Upper lobe of right lung (tissue), 1 donor: ENCODE data around the gene EFEMP2. TPM values are rescaled to one million over a fixed set of nuclear protein-coding genes. Genes with fewer than 3 reads are reported as not detected.

ENCODE experiments used
- ATAC-seq: fragments of 200-7000 bp; cut with Tn5 transposase; one replicate; pipeline ENCODE4 v1.9.1; 2020; ENCODE audit warnings: mild to moderate bottlenecking, moderate library complexity
- DNase-seq: peaks from one replicate; pipeline ENCODE4 v3.0.0-alpha.2; 2020
- H3K27ac ChIP-seq: fragments of 200-600 bp; one replicate; pipeline ENCODE4 v1.8.0; 2022
- H3K27me3 ChIP-seq: fragments of 200-600 bp; one replicate; pipeline ENCODE4 v1.8.0; 2022; ENCODE audit warnings: mild to moderate bottlenecking
- H3K36me3 ChIP-seq: fragments of 200-600 bp; one replicate; pipeline ENCODE4 v1.8.0; 2022
- H3K4me1 ChIP-seq: fragments of 200-600 bp; one replicate; pipeline ENCODE4 v1.8.0; 2022
- H3K4me3 ChIP-seq: fragments of 200-600 bp; one replicate; pipeline ENCODE4 v1.8.0; 2022; ENCODE audit warnings: mild to moderate bottlenecking
- H3K9me3 ChIP-seq: fragments of 200-600 bp; one replicate; pipeline ENCODE4 v1.8.0; 2022
- intact Hi-C: fragments of 100-400 bp; cut with DNase I; formaldehyde crosslinking; loops from one replicate; pipeline ENCODE4 v1.11.0; 2022
- total RNA-seq: library from RNA; stranded (reverse); fragmentation: NEBNext Ultra II Directional; extraction: Animal tissue kit (Norgen Biotek cat#: 25700); gene quantifications from one replicate; pipeline ENCODE4 v1.2.1, GENCODE V29; 2021
- TF ChIP-seq, protein P1 (sequence below): fragments of 200-600 bp; IDR thresholded peaks from one replicate; pipeline ENCODE4 v1.8.0; 2022; ENCODE audit warnings: antibody characterized with exemption
- donor health status: DM: no; HTN: yes; CAD: no; lungs with severe emphysema.

Gene EFEMP2
- total RNA-seq, 1 donor from 2014 or later, result 62.0 TPM

DNA sequence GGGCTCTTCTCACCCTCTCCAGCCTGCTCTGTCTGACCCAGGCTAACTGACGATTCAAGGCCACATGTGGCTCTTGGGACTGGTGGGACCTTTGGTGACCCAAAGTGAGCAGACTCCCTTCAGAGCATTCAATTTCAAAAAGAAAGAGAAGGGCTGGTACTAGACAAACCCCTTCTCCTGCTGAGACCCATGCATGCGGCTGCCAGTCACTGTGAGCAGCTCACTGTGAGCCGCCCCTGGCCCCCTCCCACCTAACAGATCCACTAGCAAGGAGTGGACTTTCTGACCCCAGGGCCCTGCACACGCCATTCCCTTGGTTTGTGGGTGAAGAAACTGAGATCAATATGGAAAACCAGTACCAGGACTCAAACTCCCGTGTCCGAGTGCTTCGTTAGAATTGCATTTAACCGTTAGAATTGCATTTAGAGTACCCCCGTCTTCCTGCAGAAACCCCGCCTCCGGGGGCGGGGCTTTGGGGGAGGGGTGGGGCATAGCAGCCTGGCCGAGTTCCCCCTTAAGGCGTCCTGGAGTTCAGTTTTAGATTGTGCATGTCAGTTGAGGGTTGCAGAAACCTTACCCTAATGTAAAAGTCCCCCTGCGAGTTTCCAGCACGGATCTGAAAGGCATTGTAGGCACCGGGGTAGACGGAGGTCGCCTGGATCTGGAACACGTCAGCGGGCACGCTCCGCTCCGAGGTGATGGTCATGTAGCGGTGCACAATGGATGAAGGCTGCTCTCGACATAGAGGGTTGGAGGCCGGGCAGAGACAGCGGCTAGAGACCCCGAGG lies 5.1 kb downstream of the EFEMP2 start:
- intact Hi-C loops, result no loop called here
- H3K4me1 ChIP-seq, result peaks cover 14% of the 10 kb centered on the region
- H3K9me3 ChIP-seq, result no peaks in the 10 kb centered on the region
- DNase-seq (no peak), ATAC-seq (no peak)
- TF ChIP-seq, protein P1, sequence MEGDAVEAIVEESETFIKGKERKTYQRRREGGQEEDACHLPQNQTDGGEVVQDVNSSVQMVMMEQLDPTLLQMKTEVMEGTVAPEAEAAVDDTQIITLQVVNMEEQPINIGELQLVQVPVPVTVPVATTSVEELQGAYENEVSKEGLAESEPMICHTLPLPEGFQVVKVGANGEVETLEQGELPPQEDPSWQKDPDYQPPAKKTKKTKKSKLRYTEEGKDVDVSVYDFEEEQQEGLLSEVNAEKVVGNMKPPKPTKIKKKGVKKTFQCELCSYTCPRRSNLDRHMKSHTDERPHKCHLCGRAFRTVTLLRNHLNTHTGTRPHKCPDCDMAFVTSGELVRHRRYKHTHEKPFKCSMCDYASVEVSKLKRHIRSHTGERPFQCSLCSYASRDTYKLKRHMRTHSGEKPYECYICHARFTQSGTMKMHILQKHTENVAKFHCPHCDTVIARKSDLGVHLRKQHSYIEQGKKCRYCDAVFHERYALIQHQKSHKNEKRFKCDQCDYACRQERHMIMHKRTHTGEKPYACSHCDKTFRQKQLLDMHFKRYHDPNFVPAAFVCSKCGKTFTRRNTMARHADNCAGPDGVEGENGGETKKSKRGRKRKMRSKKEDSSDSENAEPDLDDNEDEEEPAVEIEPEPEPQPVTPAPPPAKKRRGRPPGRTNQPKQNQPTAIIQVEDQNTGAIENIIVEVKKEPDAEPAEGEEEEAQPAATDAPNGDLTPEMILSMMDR, result no peak
- no peak overlapping the region for H3K4me3 ChIP-seq
- no peak overlapping the region for H3K27ac ChIP-seq
- no peaks in the 10 kb centered on the region for H3K27me3 ChIP-seq
- H3K36me3 ChIP-seq, result peaks cover 56% of the 10 kb centered on the region

DNA sequence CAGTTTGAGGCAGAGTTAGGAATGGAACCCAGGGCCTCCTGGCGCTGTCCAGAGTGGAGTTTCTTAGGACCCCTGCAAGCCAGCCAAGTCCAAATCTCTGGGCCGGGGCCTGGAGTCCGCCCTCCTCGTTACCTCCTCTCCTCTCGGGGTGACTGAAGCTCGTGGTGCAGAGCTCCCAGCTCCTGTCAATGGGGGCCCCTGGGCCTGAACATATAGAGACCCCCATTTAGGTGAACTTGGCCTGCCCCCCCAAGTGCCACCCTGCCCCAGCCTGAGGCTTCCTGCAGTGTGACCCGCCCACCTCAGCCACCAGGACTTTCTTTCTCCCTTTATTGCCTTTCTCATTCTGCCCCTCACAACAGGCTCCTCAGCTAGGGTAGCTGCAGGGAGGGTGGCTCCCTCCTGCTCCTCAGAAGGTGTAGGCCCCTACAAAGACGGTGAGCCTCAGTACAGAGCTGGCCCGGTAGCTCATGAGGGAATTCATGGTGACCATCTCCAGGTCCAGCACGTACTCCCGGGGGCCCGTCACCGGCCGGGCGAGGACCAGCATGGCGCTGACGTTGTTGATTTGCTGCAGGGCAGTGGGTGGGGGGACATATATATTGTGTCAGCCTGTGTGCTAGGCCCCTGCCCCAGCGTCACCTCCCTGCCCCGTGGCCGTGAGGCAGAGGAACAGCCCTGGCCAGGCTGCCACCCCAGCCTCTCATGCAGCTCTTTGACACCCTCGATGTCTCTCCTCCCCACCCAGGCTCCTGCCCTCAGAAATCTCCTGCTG lies 5.9 kb downstream of the EFEMP2 start:
- DNase-seq (peak; percentile 46), ATAC-seq (no peak)
- peaks cover 64% of the 10 kb centered on the region for H3K36me3 ChIP-seq

DNA sequence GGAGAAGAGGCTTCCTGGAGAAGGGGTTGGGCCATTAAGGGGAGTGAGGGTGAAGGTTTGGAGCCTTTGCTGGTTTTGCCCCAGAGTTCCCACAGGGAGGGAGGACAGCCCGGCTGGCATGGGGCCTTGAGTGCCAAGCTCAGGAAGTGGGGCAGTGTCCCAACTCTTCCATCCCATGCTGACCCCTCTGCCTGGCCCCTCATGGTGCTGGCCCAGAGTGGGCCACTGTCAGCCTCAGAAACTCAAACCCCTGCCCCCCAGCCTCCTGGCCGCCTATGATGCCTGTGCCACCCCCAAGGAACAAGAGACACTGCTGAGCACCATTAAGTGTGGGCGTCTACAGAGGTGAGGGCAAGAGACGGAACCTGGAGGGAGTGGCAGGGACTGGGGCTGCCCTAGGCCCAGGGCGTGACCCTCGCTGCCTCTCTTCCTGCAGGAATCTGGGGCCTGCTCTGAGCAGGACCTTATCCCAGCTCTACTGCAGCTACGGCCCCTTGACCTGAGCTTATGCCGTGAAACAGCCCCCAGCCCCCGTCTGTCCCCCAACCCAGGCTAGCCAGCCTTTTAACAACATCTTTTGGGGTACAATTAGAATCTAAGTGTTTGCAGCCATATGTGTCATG lies 6.9 kb downstream of the EFEMP2 start:
- no peaks in the 10 kb centered on the region for H3K27me3 ChIP-seq
- no peaks in the 10 kb centered on the region for H3K9me3 ChIP-seq
- DNase-seq (peak; percentile 57), ATAC-seq (no peak)
- intact Hi-C loops, result no loop called here
- H3K4me1 ChIP-seq, result peaks cover 15% of the 10 kb centered on the region
- H3K27ac ChIP-seq, result no peak overlapping the region
- peaks cover 65% of the 10 kb centered on the region for H3K36me3 ChIP-seq
- TF ChIP-seq, protein P1, result no peak
- no peak overlapping the region for H3K4me3 ChIP-seq

More for the DNA sequence above, 5.9 kb downstream of the EFEMP2 start:
- Histone ChIP-seq H3K9me3 (no peaks in the 10 kb centered on the region), H3K27me3 (no peaks in the 10 kb centered on the region), H3K4me3 (no peak overlapping the region), H3K4me1 (peaks cover 15% of the 10 kb centered on the region), H3K27ac (no peak overlapping the region)
- TF ChIP-seq, protein P1, result no peak
- intact Hi-C loops, result no loop called here

DNA sequence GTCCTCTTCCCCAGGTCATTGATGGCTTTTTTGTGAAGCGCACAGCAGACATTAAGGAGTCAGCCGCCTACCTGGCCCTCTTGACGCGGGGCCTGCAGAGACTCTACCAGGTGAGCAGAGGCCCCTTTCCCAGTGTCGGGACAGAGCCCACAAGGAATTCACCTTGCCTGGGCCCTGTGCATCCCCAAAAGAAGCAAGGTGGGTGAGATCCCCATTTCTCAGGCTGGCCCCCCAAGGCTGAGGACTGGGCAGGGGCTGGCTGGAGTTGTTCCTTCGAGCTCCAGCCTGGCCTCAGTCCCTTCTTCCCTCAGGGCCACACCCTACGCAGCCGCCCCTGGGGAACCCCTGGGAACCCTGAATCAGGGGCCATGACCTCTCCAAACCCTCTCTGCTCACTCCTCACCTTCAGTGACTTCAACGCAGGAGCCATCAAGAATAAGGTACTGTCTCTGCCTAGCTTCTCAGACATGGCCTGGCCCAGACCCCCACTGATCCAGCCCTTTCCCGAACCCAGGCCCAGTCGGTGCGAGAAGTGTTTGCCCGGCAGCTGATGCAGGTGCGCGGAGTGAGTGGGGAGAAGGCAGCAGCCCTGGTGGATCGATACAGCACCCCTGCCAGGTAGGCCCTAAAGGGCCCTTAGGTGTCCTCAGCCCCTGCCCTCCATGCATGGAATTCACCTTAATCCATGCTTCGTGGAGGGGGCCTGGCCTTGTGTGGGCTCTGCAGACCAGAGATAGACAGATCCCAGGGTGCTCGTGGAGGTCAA lies 7.7 kb downstream of the EFEMP2 start:
- H3K27ac ChIP-seq, result no peak overlapping the region
- no peaks in the 10 kb centered on the region for H3K9me3 ChIP-seq
- peaks cover 65% of the 10 kb centered on the region for H3K36me3 ChIP-seq
- TF ChIP-seq, protein P1, result no peak
- ATAC-seq (no peak), DNase-seq (peak; percentile 56)
- H3K27me3 ChIP-seq, result no peaks in the 10 kb centered on the region
- intact Hi-C loops, result no loop called here
- H3K4me3 ChIP-seq, result no peak overlapping the region
- H3K4me1 ChIP-seq, result peaks cover 13% of the 10 kb centered on the region
